Kidney (tissue), 14 donors: ENCODE results near the gene RBM47. TPM values are rescaled to one million over a fixed set of nuclear protein-coding genes. Genes with fewer than 3 reads are reported as not detected.

Experiments used
- DNase-seq, 5 donors: peaks; one replicate each; pipeline ENCODE4 v3.0.0-alpha.2; 2013 to 2020
- FAIRE-seq: peaks from 2 replicates; lab custom pipeline; 2012; peaks lifted over from hg19 to GRCh38; lab: Jason Lieb, UNC
- H3K27ac ChIP-seq, 2 donors: one replicate each; pipeline ENCODE4 v1.7.0; 2013; ENCODE audit warnings: low read depth in 2 of 2, low read length in 2 of 2, inconsistent platforms in 1 of 2
- H3K27me3 ChIP-seq: one replicate; pipeline ENCODE4 v1.7.1; 2013; ENCODE audit warnings: low read length, inconsistent platforms; ENCODE audit not compliant: control insufficient read depth, insufficient read depth
- H3K36me3 ChIP-seq, 3 donors: one replicate each; pipeline versions ENCODE4 v1.7.0 to v1.7.1; 2013; ENCODE audit warnings: low read length in 3 of 3, control low read depth in 1 of 3, inconsistent platforms in 1 of 3; ENCODE audit not compliant: insufficient read depth in 3 of 3, control insufficient read depth in 2 of 3
- H3K4me1 ChIP-seq, 3 donors: one replicate each; pipeline versions ENCODE4 v1.7.0 to v1.7.1; 2013; ENCODE audit warnings: low read length in 3 of 3, inconsistent platforms in 1 of 3, low read depth in 1 of 3; ENCODE audit not compliant: control insufficient read depth in 2 of 3, insufficient read depth in 2 of 3
- H3K4me3 ChIP-seq, 3 donors: one replicate each; pipeline versions ENCODE4 v1.7.0 to v1.8.1; 2013; ENCODE audit warnings: low read length in 3 of 3, control low read depth in 1 of 3, inconsistent platforms in 1 of 3
- H3K9ac ChIP-seq, 3 donors: one replicate each; pipeline versions ENCODE4 v1.7.0 to v1.7.1; 2013; ENCODE audit warnings: low read length in 3 of 3, control low read depth in 1 of 3, inconsistent platforms in 1 of 3
- H3K9me3 ChIP-seq, 3 donors: one replicate each; pipeline versions ENCODE4 v1.7.0 to v1.7.1; 2013; ENCODE audit warnings: low read length in 3 of 3, control low read depth in 1 of 3, inconsistent platforms in 1 of 3; ENCODE audit not compliant: control insufficient read depth in 2 of 3, insufficient read depth in 1 of 3
- CTCF ChIP-seq: IDR thresholded peaks from 3 replicates; pipeline ENCODE4 v1.5.1; 2012; ENCODE audit warnings: mild to moderate bottlenecking, moderate library complexity, borderline replicate concordance; ENCODE audit not compliant: insufficient read depth; ENCODE audit errors: extremely low read depth
- intact Hi-C: fragments of 100-400 bp; cut with DNase I; formaldehyde crosslinking; loops from one replicate; pipeline ENCODE4 v1.11.1; 2022
- polyA plus RNA-seq: library from polyadenylated mRNA; stranded (reverse); fragments of 350-450 nt; fragmentation: Illumina TruSeq; extraction: RNeasy Lipid Tissue Mini Kit (QIAGEN cat#74804); gene quantifications from one replicate; pipeline ENCODE4 v1.2.3, GENCODE V29; 2014; ENCODE audit warnings: low read depth, low replicate concordance; ENCODE audit not compliant: insufficient read depth
- total RNA-seq: library from RNA; stranded (reverse); fragmentation: NEBNext Ultra II Directional; extraction: Animal tissue kit (Norgen Biotek cat#: 25700); gene quantifications from one replicate; pipeline ENCODE4 v1.2.1, GENCODE V29; 2021
- donor health status: control.
- donor health status: control.
- donor health status: control.
- donor health status: control.
- donor health status: control.
- donor health status: DM: yes; HTN: yes; CAD: no.
- donor health status: Normal renal cell carcinoma (clear cell type).

RBM47 gene
- total and polyA plus RNA-seq, 2 donors from 2014 or later, result 61.5 to 124 TPM

- Histone ChIP-seq H3K9ac (no peak overlapping the region), H3K9me3 (no peaks in the 10 kb centered on the region), H3K4me3 (peak overlapping the region in 1 of 3 donors; percentile 17), H3K4me1 (peaks cover 0 to 43% (median 24%) of the 10 kb centered on the region in 3 donors), H3K36me3 (peaks cover 5 to 16% (median 6%) of the 10 kb centered on the region in 3 donors), H3K27ac (peak overlapping the region in 1 of 2 donors; percentile 60), H3K27me3 (no peaks in the 10 kb centered on the region)
- DNase-seq, result no peak
- intact Hi-C loops, result no loop called here
- peak; percentile 77 for FAIRE-seq
- no peak for TF ChIP-seq CTCF
Observed at GRCh38 chr4:40500781-40501180, 128.9 kb downstream of the RBM47 start.

- no peak for TF ChIP-seq CTCF
- no peak overlapping the region for H3K9ac ChIP-seq
- H3K27me3 ChIP-seq, result no peaks in the 10 kb centered on the region
- intact Hi-C loops, result no loop called here
- no peak for DNase-seq
- H3K4me1 ChIP-seq, result peaks cover 3 to 30% (median 18%) of the 10 kb centered on the region in 3 donors
- no peak overlapping the region for H3K4me3 ChIP-seq
- no peaks in the 10 kb centered on the region for H3K9me3 ChIP-seq
- FAIRE-seq, result no peak
- peaks cover 0 to 6% (median 0%) of the 10 kb centered on the region in 3 donors for H3K36me3 ChIP-seq
- no peak overlapping the region for H3K27ac ChIP-seq
Observed at GRCh38 chr4:40493160-40493559, 136.5 kb downstream of the RBM47 start.

- TF ChIP-seq CTCF, result no peak
- Histone ChIP-seq H3K27ac (no peak overlapping the region), H3K27me3 (no peaks in the 10 kb centered on the region), H3K9ac (no peak overlapping the region), H3K9me3 (no peaks in the 10 kb centered on the region), H3K4me1 (peaks cover 3 to 30% (median 20%) of the 10 kb centered on the region in 3 donors), H3K4me3 (no peak overlapping the region), H3K36me3 (peaks cover 0 to 6% (median 0%) of the 10 kb centered on the region in 3 donors)
- FAIRE-seq, result no peak
- intact Hi-C loops, result no loop called here
- peak in 4 of 5 donors; percentile 41 to 84 (median 62) for DNase-seq
Observed at GRCh38 chr4:40492691-40493090, 137.0 kb downstream of the RBM47 start.

GRCh38 chr4:40490481-40490880 is 139.2 kb downstream of the RBM47 start:
- no peaks in the 10 kb centered on the region for H3K9me3 ChIP-seq
- peaks cover 0 to 6% (median 0%) of the 10 kb centered on the region in 3 donors for H3K36me3 ChIP-seq
- TF ChIP-seq CTCF, result no peak
- H3K27me3 ChIP-seq, result no peaks in the 10 kb centered on the region
- intact Hi-C loops, result no loop called here
- H3K4me3 ChIP-seq, result no peak overlapping the region
- FAIRE-seq (no peak), DNase-seq (no peak)
- peak overlapping the region in 1 of 3 donors; percentile 28 for H3K9ac ChIP-seq
- peaks cover 3 to 25% (median 16%) of the 10 kb centered on the region in 3 donors for H3K4me1 ChIP-seq
- no peak overlapping the region for H3K27ac ChIP-seq
